ENCODE measurements around the gene KNDC1.

DNA sequence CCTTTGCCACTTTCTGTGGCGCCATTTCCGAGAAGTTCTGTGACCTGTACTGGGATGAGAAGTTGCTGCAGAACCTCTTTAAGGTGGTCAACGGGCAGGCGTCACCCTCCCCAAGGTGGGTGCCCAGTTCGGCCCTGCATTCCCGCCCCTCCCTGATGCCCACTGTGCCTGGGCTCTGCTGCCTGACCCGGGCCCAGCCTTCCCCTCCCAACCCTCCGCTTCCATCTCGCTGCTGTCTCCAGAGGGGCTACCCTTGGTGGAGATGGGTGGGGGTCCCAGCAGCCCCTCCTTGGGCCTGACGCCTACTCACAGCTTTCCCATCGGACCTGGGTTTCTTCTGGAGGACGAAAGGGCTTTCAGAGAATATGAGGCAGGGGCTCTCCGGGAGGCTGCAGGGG lies 39.5 kb downstream of the KNDC1 start:
- no peak for TF ChIP-seq CTCF (IDR thresholded peaks at IDR 0.05)
- TF ChIP-seq EP300 (IDR thresholded peaks at IDR 0.05) = no peak
- TF ChIP-seq POLR2A (IDR thresholded peaks at IDR 0.05) = no peak
